PC-9 (cell line): ENCODE measurements around the gene S100A14. TPM values are rescaled to one million over a fixed set of nuclear protein-coding genes. Genes with fewer than 3 reads are reported as not detected.

Source experiments
- BruUV-seq: library from RNA; stranded (reverse); fragments of 400-500 nt; replicated peaks from 2 replicates; lab custom pipeline; 2021; lab: Mats Ljungman, UMichigan
- CTCF ChIA-PET: fragments of 300-600 bp; sonication (Branson Sonifier 250); formaldehyde crosslinking; loops from one replicate; lab custom pipeline; 2022; ENCODE audit warnings: antibody characterized with exemption; lab: Charles Lee
- POLR2A ChIA-PET: fragments of 300-600 bp; sonication (Branson Sonifier 250); formaldehyde crosslinking; loops from one replicate; lab custom pipeline; 2022; ENCODE audit warnings: antibody characterized with exemption; ENCODE audit not compliant: unreplicated experiment; lab: Charles Lee
- DNase-seq, 2 experiments: peaks; one replicate each; pipeline versions ENCODE4 v3.0.0 to v3.0.0-alpha.2; 2015 to 2022; ENCODE audit warnings: mixed read lengths in 1 of 2
- H2AFZ ChIP-seq: fragments of 200-600 bp; sonication (generic); 2 replicates; pipeline ENCODE4 v1.8.1; 2017; ENCODE audit warnings: antibody characterized with exemption
- H3F3A ChIP-seq: fragments of 200-600 bp; sonication (generic); 2 replicates; pipeline ENCODE4 v1.8.1; 2017; ENCODE audit warnings: antibody characterized with exemption, mild to moderate bottlenecking, low read depth; ENCODE audit not compliant: insufficient read depth
- H3K27ac ChIP-seq: fragments of 200-600 bp; sonication (generic); 2 replicates; pipeline ENCODE4 v1.6.1; 2016; ENCODE audit warnings: mixed run types
- H3K27me3 ChIP-seq: fragments of 200-600 bp; sonication (generic); 2 replicates; pipeline ENCODE4 v1.6.1; 2016; ENCODE audit warnings: low read depth, mixed run types; ENCODE audit not compliant: insufficient read depth
- H3K36me3 ChIP-seq: fragments of 200-600 bp; sonication (generic); 2 replicates; pipeline ENCODE4 v1.6.1; 2016; ENCODE audit warnings: low read depth, mixed run types
- H3K4me1 ChIP-seq: fragments of 200-600 bp; sonication (generic); replicated peaks from 2 replicates; pipeline ENCODE4 v1.6.1; 2016; ENCODE audit warnings: mixed run types; ENCODE audit not compliant: insufficient read depth
- H3K4me2 ChIP-seq: fragments of 200-600 bp; sonication (generic); 2 replicates; pipeline ENCODE4 v1.6.1; 2017; ENCODE audit warnings: mixed run types
- H3K4me3 ChIP-seq: fragments of 200-600 bp; sonication (generic); 2 replicates; pipeline ENCODE4 v1.6.1; 2016; ENCODE audit warnings: mixed run types
- H3K79me2 ChIP-seq: fragments of 200-600 bp; sonication (generic); 2 replicates; pipeline ENCODE4 v1.6.1; 2017; ENCODE audit warnings: low read depth, mixed run types
- H3K9me2 ChIP-seq: fragments of 200-600 bp; sonication (generic); 2 replicates; pipeline ENCODE4 v1.8.1; 2017; ENCODE audit warnings: mild to moderate bottlenecking; ENCODE audit not compliant: insufficient read depth
- H3K9me3 ChIP-seq: fragments of 200-600 bp; sonication (generic); 2 replicates; pipeline ENCODE4 v1.8.1; 2016; ENCODE audit warnings: low read depth; ENCODE audit not compliant: insufficient read depth
- H4K20me1 ChIP-seq: fragments of 200-600 bp; sonication (generic); 2 replicates; pipeline ENCODE4 v1.8.1; 2017; ENCODE audit not compliant: insufficient read depth
- EZH2 ChIP-seq: fragments of 200-600 bp; sonication (generic); IDR thresholded peaks from 2 replicates; pipeline ENCODE4 v1.8.0; 2017; ENCODE audit warnings: antibody characterized with exemption, low read depth
- intact Hi-C: fragments of 100-400 bp; cut with micrococcal nuclease; formaldehyde crosslinking; loops from one replicate; pipeline ENCODE4 v1.10.0; 2022; ENCODE audit not compliant: unreplicated experiment
- total RNA-seq: library from RNA; stranded (reverse); gene quantifications from 2 replicates; pipeline ENCODE4 v1.2.3, GENCODE V29; 2021
- TF ChIP-seq, protein P1 (sequence below): fragments of 200-600 bp; sonication (generic); conservative IDR thresholded peaks from 2 replicates; pipeline ENCODE4 v1.6.1; 2017; ENCODE audit warnings: mixed run types, antibody characterized with exemption, mild to moderate bottlenecking, moderate library complexity

Gene S100A14
- total RNA-seq, 1 experiment from 2014 or later = 411 TPM

- POLR2A ChIA-PET = interaction anchor here (0.5 to 0.7 kb wide), 5 partner anchors 17 to 628 kb away, joined by 3 to 6 read pairs (median 3); partner anchors contain the start of genes S100A13 and S100A16
- H3K79me2 ChIP-seq = peaks cover 37% of the 10 kb centered on the region
- no peaks in the 10 kb centered on the region for H3K9me3 ChIP-seq
- TF ChIP-seq, protein P1, sequence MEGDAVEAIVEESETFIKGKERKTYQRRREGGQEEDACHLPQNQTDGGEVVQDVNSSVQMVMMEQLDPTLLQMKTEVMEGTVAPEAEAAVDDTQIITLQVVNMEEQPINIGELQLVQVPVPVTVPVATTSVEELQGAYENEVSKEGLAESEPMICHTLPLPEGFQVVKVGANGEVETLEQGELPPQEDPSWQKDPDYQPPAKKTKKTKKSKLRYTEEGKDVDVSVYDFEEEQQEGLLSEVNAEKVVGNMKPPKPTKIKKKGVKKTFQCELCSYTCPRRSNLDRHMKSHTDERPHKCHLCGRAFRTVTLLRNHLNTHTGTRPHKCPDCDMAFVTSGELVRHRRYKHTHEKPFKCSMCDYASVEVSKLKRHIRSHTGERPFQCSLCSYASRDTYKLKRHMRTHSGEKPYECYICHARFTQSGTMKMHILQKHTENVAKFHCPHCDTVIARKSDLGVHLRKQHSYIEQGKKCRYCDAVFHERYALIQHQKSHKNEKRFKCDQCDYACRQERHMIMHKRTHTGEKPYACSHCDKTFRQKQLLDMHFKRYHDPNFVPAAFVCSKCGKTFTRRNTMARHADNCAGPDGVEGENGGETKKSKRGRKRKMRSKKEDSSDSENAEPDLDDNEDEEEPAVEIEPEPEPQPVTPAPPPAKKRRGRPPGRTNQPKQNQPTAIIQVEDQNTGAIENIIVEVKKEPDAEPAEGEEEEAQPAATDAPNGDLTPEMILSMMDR = no peak
- no peak for TF ChIP-seq EZH2
- intact Hi-C loops = no loop called here
- no peaks in the 10 kb centered on the region for H3K4me1 ChIP-seq
- H3K27ac ChIP-seq = 0 out of 2 replicates have a peak overlapping the region, but pooled peaks have one; percentile 16
- peaks cover 72% of the 10 kb centered on the region for H3F3A ChIP-seq
- no peak for DNase-seq
- H3K4me2 ChIP-seq = no peak overlapping the region
- BruUV-seq = no TSS peak
- H3K27me3 ChIP-seq = no peaks in the 10 kb centered on the region
- no peak overlapping the region for H3K4me3 ChIP-seq
- H3K36me3 ChIP-seq = peaks cover 73% of the 10 kb centered on the region
- H2AFZ ChIP-seq = no peak overlapping the region
- H3K9me2 ChIP-seq = no peaks in the 10 kb centered on the region
- peaks cover 32% of the 10 kb centered on the region for H4K20me1 ChIP-seq
- CTCF ChIA-PET = no interaction called here
Observed at GRCh38 chr1:153643816-153644215, 27.7 kb upstream of the S100A14 start.

DNA sequence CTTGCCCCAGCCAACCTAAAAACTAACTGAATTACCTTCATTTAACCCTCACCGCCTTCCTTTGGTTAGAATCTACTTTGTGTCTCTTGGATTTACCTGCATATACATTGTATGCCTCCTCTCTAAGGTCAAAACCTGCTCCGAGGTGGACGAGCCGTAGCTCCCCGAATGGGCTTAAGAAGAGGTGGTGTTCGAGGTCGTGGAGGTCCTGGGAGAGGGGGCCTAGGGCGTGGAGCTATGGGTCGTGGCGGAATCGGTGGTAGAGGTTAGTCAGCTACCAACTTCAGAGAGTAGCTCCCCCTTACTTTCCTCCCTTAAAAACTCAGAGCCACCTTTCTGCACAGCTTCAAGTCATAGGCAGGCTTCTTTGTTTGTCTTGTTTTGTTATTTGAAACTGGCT, 27.0 kb upstream of the S100A14 start:
- peaks cover 80% of the 10 kb centered on the region for H3K36me3 ChIP-seq
- peaks cover 32% of the 10 kb centered on the region for H4K20me1 ChIP-seq
- H3K27me3 ChIP-seq = no peaks in the 10 kb centered on the region
- no peaks in the 10 kb centered on the region for H3K9me3 ChIP-seq
- POLR2A ChIA-PET = interaction anchor here (0.5 to 0.7 kb wide), 2 partner anchors 16 to 629 kb away, joined by 3 read pairs; partner anchors contain the start of gene S100A13
- intact Hi-C loops = no loop called here
- H3K9me2 ChIP-seq = no peaks in the 10 kb centered on the region
- no peak overlapping the region for H2AFZ ChIP-seq
- CTCF ChIA-PET = no interaction called here
- H3K4me2 ChIP-seq = no peak overlapping the region
- DNase-seq = no peak
- H3K79me2 ChIP-seq = peaks cover 43% of the 10 kb centered on the region
- peaks cover 73% of the 10 kb centered on the region for H3F3A ChIP-seq
- no TSS peak for BruUV-seq
- H3K27ac ChIP-seq = no peak overlapping the region
- TF ChIP-seq, protein P1 = no peak
- no peak for TF ChIP-seq EZH2
- no peak overlapping the region for H3K4me3 ChIP-seq
- H3K4me1 ChIP-seq = no peaks in the 10 kb centered on the region

DNA sequence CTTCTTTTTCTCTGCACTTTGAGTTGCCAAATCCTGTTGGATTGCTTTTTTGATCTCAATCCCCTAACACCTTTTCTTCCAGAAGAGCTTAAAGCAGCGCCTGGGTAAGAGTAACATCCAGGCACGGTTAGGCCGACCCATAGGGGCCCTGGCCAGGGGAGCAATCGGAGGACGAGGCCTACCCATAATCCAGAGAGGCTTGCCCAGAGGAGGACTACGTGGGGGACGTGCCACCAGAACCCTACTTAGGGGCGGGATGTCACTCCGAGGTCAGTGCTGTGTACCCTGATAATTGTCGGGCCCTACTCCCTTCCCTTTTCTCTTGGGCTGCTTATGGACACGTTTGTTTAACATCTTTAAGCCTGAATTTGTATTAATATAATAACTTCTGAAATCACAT, 26.0 kb upstream of the S100A14 start:
- Histone ChIP-seq H3F3A (peaks cover 70% of the 10 kb centered on the region), H2AFZ (no peak overlapping the region), H3K79me2 (peaks cover 52% of the 10 kb centered on the region), H3K4me3 (no peak overlapping the region), H3K27me3 (no peaks in the 10 kb centered on the region), H3K27ac (no peak overlapping the region), H3K36me3 (peaks cover 88% of the 10 kb centered on the region), H3K4me1 (no peaks in the 10 kb centered on the region), H3K9me2 (no peaks in the 10 kb centered on the region), H3K4me2 (no peak overlapping the region), H3K9me3 (no peaks in the 10 kb centered on the region), H4K20me1 (peaks cover 32% of the 10 kb centered on the region)
- DNase-seq = no peak
- intact Hi-C loops = no loop called here
- POLR2A ChIA-PET = no interaction called here
- BruUV-seq = no TSS peak
- CTCF ChIA-PET = no interaction called here
- no peak for TF ChIP-seq EZH2
- TF ChIP-seq, protein P1 = no peak
